BLaER1 treated with 17β-estradiol and CSF1 and Interleukin-3, amounts not matched to agents 10 nM and 100 nM (cell line): Measurements from ENCODE around the gene MPRIP.

Experiments
- H3K27ac ChIP-seq, 11 experiments: shearing (Covaris generic); formaldehyde crosslinking; 2 replicates each; pipeline ENCODE4 v1.8.1; 2022
- H3K27me3 ChIP-seq, 11 experiments: shearing (Covaris generic); formaldehyde crosslinking; 2 replicates each; pipeline ENCODE4 v1.8.1; 2022
- H3K36me3 ChIP-seq, 11 experiments: shearing (Covaris generic); formaldehyde crosslinking; 2 replicates each; pipeline ENCODE4 v1.8.1; 2022
- H3K4me1 ChIP-seq, 10 experiments: shearing (Covaris generic); formaldehyde crosslinking; 2 replicates each; pipeline ENCODE4 v1.8.1; 2022
- H3K4me2 ChIP-seq, 11 experiments: shearing (Covaris generic); formaldehyde crosslinking; 2 replicates each; pipeline ENCODE4 v1.8.1; 2022
- H3K4me3 ChIP-seq, 10 experiments: shearing (Covaris generic); formaldehyde crosslinking; 2 replicates each; pipeline ENCODE4 v1.8.1; 2022
- H3K9ac ChIP-seq, 11 experiments: shearing (Covaris generic); formaldehyde crosslinking; 2 replicates each; pipeline ENCODE4 v1.8.1; 2022
- H3K9me3 ChIP-seq, 11 experiments: shearing (Covaris generic); formaldehyde crosslinking; replicated peaks in 1 of 11; 2 replicates each; pipeline ENCODE4 v1.8.1; 2022
- H4K20me1 ChIP-seq, 11 experiments: shearing (Covaris generic); formaldehyde crosslinking; 2 replicates each; pipeline ENCODE4 v1.8.1; 2022
- Cebpa-rat ChIP-seq, 11 experiments: shearing (Covaris generic); IDR thresholded peaks; 2 replicates each; pipeline ENCODE4 v1.8.1; 2022

The MPRIP gene

GRCh38 chr17:17175917-17176316 is 133.7 kb downstream of the MPRIP start:
- no peaks in the 10 kb centered on the region for H3K9me3 ChIP-seq
- peaks cover 61 to 100% (median 100%) of the 10 kb centered on the region in 10 experiments for H3K4me1 ChIP-seq
- peak overlapping the region in 9 of 11 experiments; percentile 19 to 77 (median 61); a peak in 15 of 22 replicates for H3K27ac ChIP-seq
- H3K27me3 ChIP-seq, result no peaks in the 10 kb centered on the region
- H3K4me2 ChIP-seq, result peak overlapping the region; percentile 80 to 98 (median 95)
- TF ChIP-seq Cebpa-rat (IDR thresholded peaks at IDR 0.05), result no peak
- H3K4me3 ChIP-seq, result peak overlapping the region in 7 of 10 experiments; percentile 3 to 52 (median 48); a peak in 11 of 20 replicates
- peaks cover 41 to 96% (median 90%) of the 10 kb centered on the region in 11 experiments for H3K36me3 ChIP-seq
- peak overlapping the region in 9 of 11 experiments; percentile 16 to 68 (median 62); a peak in 16 of 22 replicates for H3K9ac ChIP-seq
- H4K20me1 ChIP-seq, result peaks cover 0 to 81% (median 31%) of the 10 kb centered on the region in 11 experiments; a peak in 13 of 22 replicates

- H3K4me1 ChIP-seq, result peaks cover 63 to 100% (median 100%) of the 10 kb centered on the region in 10 experiments
Observed at GRCh38 chr17:17176341-17176740, 134.1 kb downstream of the MPRIP start.

GRCh38 chr17:17177176-17177575 is 134.9 kb downstream of the MPRIP start:
- H3K4me2 ChIP-seq, result peak overlapping the region; percentile 80 to 98 (median 95)
- H3K36me3 ChIP-seq, result peaks cover 38 to 87% (median 80%) of the 10 kb centered on the region in 11 experiments
- H3K4me3 ChIP-seq, result peak overlapping the region in 7 of 10 experiments; percentile 9 to 52 (median 48); a peak in 9 of 20 replicates
- peak overlapping the region in 9 of 11 experiments; percentile 8 to 77 (median 61); a peak in 13 of 22 replicates for H3K27ac ChIP-seq
- peaks cover 0 to 74% (median 19%) of the 10 kb centered on the region in 11 experiments; a peak in 14 of 22 replicates for H4K20me1 ChIP-seq
- no peaks in the 10 kb centered on the region for H3K9me3 ChIP-seq
- H3K27me3 ChIP-seq, result no peaks in the 10 kb centered on the region
- peak overlapping the region in 8 of 11 experiments; percentile 45 to 68 (median 58); a peak in 10 of 22 replicates for H3K9ac ChIP-seq
- no peak for TF ChIP-seq Cebpa-rat (IDR thresholded peaks at IDR 0.05)
- H3K4me1 ChIP-seq, result peaks cover 68 to 100% (median 100%) of the 10 kb centered on the region in 10 experiments

More at GRCh38 chr17:17176341-17176740, 134.1 kb downstream of the MPRIP start:
- Histone ChIP-seq H3K9me3 (no peaks in the 10 kb centered on the region), H4K20me1 (peaks cover 0 to 76% (median 26%) of the 10 kb centered on the region in 11 experiments; a peak in 13 of 22 replicates), H3K27ac (peak overlapping the region in 8 of 11 experiments; percentile 52 to 77 (median 62); a peak in 15 of 22 replicates), H3K36me3 (peaks cover 42 to 95% (median 89%) of the 10 kb centered on the region in 11 experiments), H3K27me3 (no peaks in the 10 kb centered on the region), H3K4me2 (peak overlapping the region; percentile 80 to 98 (median 95)), H3K4me3 (peak overlapping the region in 8 of 10 experiments; percentile 9 to 52 (median 44); a peak in 11 of 20 replicates), H3K9ac (peak overlapping the region in 8 of 11 experiments; percentile 45 to 68 (median 58); a peak in 15 of 22 replicates)
- no peak for TF ChIP-seq Cebpa-rat (IDR thresholded peaks at IDR 0.05)

GRCh38 chr17:17179371-17179827 is 137.1 kb downstream of the MPRIP start:
- TF ChIP-seq Cebpa-rat (IDR thresholded peaks at IDR 0.05), result no peak
- H3K9me3 ChIP-seq, result no peaks in the 10 kb centered on the region
- peak overlapping the region in 5 of 11 experiments; percentile 14 to 75 (median 43); a peak in 5 of 22 replicates for H3K9ac ChIP-seq
- peaks cover 30 to 86% (median 70%) of the 10 kb centered on the region in 11 experiments for H3K36me3 ChIP-seq
- peak overlapping the region in 4 of 11 experiments; percentile 27 to 89 (median 86); a peak in 5 of 22 replicates for H3K27ac ChIP-seq
- peaks cover 65 to 100% (median 100%) of the 10 kb centered on the region in 10 experiments for H3K4me1 ChIP-seq
- H3K4me2 ChIP-seq, result peak overlapping the region in 10 of 11 experiments; percentile 8 to 98 (median 95); a peak in 19 of 22 replicates
- no peaks in the 10 kb centered on the region for H3K27me3 ChIP-seq
- peaks cover 0 to 61% (median 11%) of the 10 kb centered on the region in 11 experiments; a peak in 11 of 22 replicates for H4K20me1 ChIP-seq
- 0 out of 20 replicates have a peak overlapping the region, but pooled peaks of 1 of the 10 experiments have one; percentile 4 for H3K4me3 ChIP-seq

GRCh38 chr17:17180141-17180603 is 137.9 kb downstream of the MPRIP start:
- H4K20me1 ChIP-seq, result peaks cover 0 to 53% (median 6%) of the 10 kb centered on the region in 11 experiments; a peak in 11 of 22 replicates
- peak overlapping the region in 7 of 11 experiments; percentile 7 to 89 (median 84); a peak in 8 of 22 replicates for H3K27ac ChIP-seq
- H3K4me3 ChIP-seq, result 0 out of 20 replicates have a peak overlapping the region, but pooled peaks of 1 of the 10 experiments have one; percentile 4
- peaks cover 65 to 100% (median 100%) of the 10 kb centered on the region in 10 experiments for H3K4me1 ChIP-seq
- H3K27me3 ChIP-seq, result no peaks in the 10 kb centered on the region
- peaks cover 29 to 82% (median 66%) of the 10 kb centered on the region in 11 experiments for H3K36me3 ChIP-seq
- TF ChIP-seq Cebpa-rat (IDR thresholded peaks at IDR 0.05), result no peak
- no peaks in the 10 kb centered on the region for H3K9me3 ChIP-seq
- H3K9ac ChIP-seq, result peak overlapping the region in 8 of 11 experiments; percentile 12 to 75 (median 45); a peak in 8 of 22 replicates
- peak overlapping the region; percentile 59 to 98 (median 95); a peak in 19 of 22 replicates for H3K4me2 ChIP-seq

- peak overlapping the region in 4 of 10 experiments; percentile 4 to 41 (median 22); a peak in 3 of 20 replicates for H3K4me3 ChIP-seq
- TF ChIP-seq Cebpa-rat (IDR thresholded peaks at IDR 0.05), result no peak
- H4K20me1 ChIP-seq, result peaks cover 0 to 45% (median 0%) of the 10 kb centered on the region in 11 experiments; a peak in 10 of 22 replicates
- peak overlapping the region in 9 of 11 experiments; percentile 33 to 89 (median 84); a peak in 17 of 22 replicates for H3K27ac ChIP-seq
- H3K4me1 ChIP-seq, result peaks cover 65 to 100% (median 100%) of the 10 kb centered on the region in 10 experiments
- no peaks in the 10 kb centered on the region for H3K9me3 ChIP-seq
- peak overlapping the region; percentile 59 to 98 (median 95) for H3K4me2 ChIP-seq
- H3K9ac ChIP-seq, result peak overlapping the region in 9 of 11 experiments; percentile 50 to 81 (median 73); a peak in 13 of 22 replicates
- H3K36me3 ChIP-seq, result peaks cover 29 to 77% (median 62%) of the 10 kb centered on the region in 11 experiments
- H3K27me3 ChIP-seq, result no peaks in the 10 kb centered on the region
Observed at GRCh38 chr17:17180741-17181525, 138.7 kb downstream of the MPRIP start.

GRCh38 chr17:17181666-17182597 is 139.7 kb downstream of the MPRIP start:
- peak overlapping the region; percentile 59 to 98 (median 95) for H3K4me2 ChIP-seq
- peak overlapping the region in 9 of 11 experiments; percentile 53 to 89 (median 84); a peak in 18 of 22 replicates for H3K27ac ChIP-seq
- H3K36me3 ChIP-seq, result peaks cover 29 to 71% (median 61%) of the 10 kb centered on the region in 11 experiments

More at GRCh38 chr17:17181666-17182597, 139.7 kb downstream of the MPRIP start:
- Histone ChIP-seq H3K27me3 (no peaks in the 10 kb centered on the region), H3K9ac (peak overlapping the region in 10 of 11 experiments; percentile 1 to 81 (median 72); a peak in 18 of 22 replicates), H3K9me3 (no peaks in the 10 kb centered on the region), H4K20me1 (peaks cover 0 to 37% (median 0%) of the 10 kb centered on the region in 11 experiments; a peak in 10 of 22 replicates), H3K4me3 (peak overlapping the region in 7 of 10 experiments; percentile 23 to 53 (median 46); a peak in 13 of 20 replicates), H3K4me1 (peaks cover 64 to 100% (median 100%) of the 10 kb centered on the region in 10 experiments)
- peak in 6 of 11 experiments; percentile 11 to 54 (median 38); a peak in 2 of 22 replicates for TF ChIP-seq Cebpa-rat (IDR thresholded peaks at IDR 0.05)
